ENCODE data around the gene DOCK11.

GRCh38 chrX:118455013-118455412 lies 40.6 kb upstream of the DOCK11 start:
- TF ChIP-seq CTCF (conservative IDR thresholded peaks at IDR 0.05; ENCODE audit: low read depth, low read length): no peak
- no peak for TF ChIP-seq EZH2phosphoT487 (IDR thresholded peaks at IDR 0.05; ENCODE audit: borderline replicate concordance, low read length)
- TF ChIP-seq EZH2 (IDR thresholded peaks at IDR 0.05; ENCODE audit: low read length, unreplicated experiment): no peak
